Measurements from ENCODE around the gene MT1M.

The MT1M gene

DNA sequence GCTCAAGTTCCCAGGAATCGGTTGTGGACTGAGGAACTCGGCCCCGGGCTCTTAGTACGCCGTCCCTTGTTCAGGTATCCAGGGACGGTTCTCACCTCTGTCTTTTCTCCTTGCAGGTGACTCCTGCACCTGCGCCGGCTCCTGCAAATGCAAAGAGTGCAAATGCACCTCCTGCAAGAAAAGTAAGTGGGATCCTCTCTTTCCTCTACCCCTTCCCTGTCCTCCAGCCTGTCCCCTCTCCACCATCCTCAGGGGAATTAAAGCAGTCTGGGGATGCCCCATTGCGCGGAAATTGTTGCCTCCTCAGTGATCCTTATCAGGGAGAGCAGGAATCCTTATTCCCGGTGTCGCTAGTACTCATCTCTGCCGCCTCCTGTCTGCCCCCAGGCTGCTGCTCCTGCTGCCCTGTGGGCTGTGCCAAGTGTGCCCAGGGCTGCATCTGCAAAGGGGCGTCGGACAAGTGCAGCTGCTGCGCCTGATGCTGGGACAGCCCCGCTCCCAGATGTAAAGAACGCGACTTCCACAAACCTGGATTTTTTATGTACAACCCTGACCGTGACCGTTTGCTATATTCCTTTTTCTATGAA, 23.5 kb upstream of the MT1M start:
- TF ChIP-seq, protein P1, sequence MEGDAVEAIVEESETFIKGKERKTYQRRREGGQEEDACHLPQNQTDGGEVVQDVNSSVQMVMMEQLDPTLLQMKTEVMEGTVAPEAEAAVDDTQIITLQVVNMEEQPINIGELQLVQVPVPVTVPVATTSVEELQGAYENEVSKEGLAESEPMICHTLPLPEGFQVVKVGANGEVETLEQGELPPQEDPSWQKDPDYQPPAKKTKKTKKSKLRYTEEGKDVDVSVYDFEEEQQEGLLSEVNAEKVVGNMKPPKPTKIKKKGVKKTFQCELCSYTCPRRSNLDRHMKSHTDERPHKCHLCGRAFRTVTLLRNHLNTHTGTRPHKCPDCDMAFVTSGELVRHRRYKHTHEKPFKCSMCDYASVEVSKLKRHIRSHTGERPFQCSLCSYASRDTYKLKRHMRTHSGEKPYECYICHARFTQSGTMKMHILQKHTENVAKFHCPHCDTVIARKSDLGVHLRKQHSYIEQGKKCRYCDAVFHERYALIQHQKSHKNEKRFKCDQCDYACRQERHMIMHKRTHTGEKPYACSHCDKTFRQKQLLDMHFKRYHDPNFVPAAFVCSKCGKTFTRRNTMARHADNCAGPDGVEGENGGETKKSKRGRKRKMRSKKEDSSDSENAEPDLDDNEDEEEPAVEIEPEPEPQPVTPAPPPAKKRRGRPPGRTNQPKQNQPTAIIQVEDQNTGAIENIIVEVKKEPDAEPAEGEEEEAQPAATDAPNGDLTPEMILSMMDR (IDR thresholded peaks at IDR 0.05; ENCODE audit: borderline replicate concordance, insufficient read depth, low read depth, low read length), result no peak
- peak overlapping the region; percentile 17 for H3K4me3 ChIP-seq (ENCODE audit: low read depth, low read length)

DNA sequence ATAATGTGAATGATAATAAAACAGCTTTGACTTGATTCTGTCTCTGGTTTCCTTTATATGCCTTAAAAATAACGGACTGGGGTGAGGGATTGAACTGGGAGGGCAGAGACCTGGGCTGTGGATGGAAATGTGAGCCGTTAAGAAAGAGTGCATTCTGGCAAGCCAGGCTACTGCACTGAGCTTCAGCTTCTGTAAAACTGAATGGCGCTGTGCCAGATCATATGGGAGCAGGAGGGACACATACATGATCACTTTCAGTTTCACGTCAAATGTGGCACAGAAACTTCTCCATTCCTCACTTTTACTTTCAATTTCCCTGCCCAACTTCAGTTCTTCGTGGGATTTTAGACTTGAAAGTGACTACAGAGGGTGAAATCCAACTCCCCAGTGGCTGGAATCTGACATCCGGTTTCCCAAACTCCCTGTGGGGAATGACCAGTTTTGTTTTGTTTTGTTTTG, 23.0 kb upstream of the MT1M start:
- H3K4me3 ChIP-seq (ENCODE audit: low read depth, low read length), result no peak overlapping the region
- TF ChIP-seq, protein P1 (IDR thresholded peaks at IDR 0.05; ENCODE audit: borderline replicate concordance, insufficient read depth, low read depth, low read length), result no peak

DNA sequence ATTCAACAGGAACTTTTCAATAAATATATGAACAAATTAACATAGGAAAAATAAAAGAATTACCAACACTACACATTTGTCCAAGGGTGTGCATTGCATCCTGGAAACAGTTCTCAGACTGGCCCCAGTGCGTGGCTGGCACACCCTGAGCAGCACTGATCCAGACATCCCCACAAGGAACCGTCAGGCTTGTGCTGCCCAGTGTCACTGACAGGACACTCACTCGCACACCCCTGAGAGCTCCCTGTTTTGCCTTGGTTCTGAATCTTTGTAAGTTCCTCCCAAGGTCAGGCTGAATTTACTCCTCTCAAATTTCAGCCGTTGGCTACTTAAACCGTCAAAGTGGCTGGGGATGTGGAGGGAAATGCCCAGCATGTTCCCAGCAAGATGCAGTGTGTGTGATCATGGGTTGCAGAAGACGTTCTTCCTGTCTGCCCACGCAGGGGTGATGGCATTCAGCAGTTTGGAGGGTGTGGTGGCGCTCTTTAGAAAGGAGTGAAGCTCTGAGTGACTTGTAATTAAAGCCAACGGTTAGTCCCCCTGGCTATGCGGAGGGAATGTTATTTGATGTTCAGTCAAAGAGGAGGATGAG, 22.3 kb upstream of the MT1M start:
- H3K4me3 ChIP-seq (ENCODE audit: low read depth, low read length), result no peak overlapping the region
- TF ChIP-seq, protein P1 (IDR thresholded peaks at IDR 0.05; ENCODE audit: borderline replicate concordance, insufficient read depth, low read depth, low read length), result no peak

DNA sequence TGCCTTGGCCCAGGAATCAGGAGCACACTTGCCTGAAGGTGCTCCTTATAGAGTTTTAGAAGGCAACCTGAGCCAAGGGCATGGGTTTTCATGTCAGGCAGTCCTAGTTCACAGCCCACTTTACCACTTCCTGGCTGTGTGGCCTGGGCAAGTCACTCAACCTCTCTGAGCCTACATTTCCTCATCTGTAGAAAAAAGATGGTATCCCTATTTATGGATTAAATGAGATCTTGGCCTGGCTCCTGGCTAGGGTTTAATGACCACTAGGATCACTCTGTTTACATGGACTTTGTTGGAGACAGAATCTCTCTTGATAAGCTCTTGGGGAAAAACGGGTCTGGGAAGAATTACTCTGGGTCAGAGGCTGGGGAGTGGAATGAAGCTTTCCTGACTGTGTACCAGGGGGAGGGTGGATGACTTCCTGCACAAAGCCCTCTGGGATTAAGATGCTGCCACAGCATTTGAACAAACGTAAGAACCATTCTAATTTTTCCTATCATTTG, 21.8 kb upstream of the MT1M start:
- TF ChIP-seq, protein P1 (IDR thresholded peaks at IDR 0.05; ENCODE audit: borderline replicate concordance, insufficient read depth, low read depth, low read length), result no peak
- H3K4me3 ChIP-seq (ENCODE audit: low read depth, low read length), result no peak overlapping the region

DNA sequence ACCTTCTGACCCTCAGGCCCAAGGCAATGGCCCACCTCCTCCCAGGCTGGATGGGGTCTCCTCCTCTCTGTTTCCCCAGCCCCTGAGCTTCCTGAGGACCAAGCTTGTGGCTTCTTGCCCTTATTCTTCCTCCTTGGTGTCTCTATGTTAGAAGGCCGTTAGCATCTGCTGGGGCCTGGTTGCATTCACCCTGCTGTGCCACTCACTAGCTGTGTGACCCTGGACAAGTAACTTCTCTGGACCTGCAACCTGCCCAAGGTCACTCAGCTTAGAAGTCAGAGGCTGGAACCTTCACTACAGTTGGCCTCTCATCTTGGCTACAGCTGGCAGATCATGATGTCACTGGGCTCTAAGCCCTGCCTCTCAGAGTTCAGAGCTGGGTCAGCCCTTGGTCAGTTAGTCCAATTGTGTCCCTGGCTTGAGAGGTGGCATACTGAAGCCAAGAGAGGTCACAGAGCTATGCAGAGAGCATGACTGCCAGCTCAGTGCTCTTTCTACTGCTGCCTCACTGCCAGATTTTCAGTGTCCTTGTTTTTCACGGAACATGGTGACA, 21.1 kb upstream of the MT1M start:
- TF ChIP-seq, protein P1 (IDR thresholded peaks at IDR 0.05; ENCODE audit: borderline replicate concordance, insufficient read depth, low read depth, low read length), result no peak
- no peak overlapping the region for H3K4me3 ChIP-seq (ENCODE audit: low read depth, low read length)

DNA sequence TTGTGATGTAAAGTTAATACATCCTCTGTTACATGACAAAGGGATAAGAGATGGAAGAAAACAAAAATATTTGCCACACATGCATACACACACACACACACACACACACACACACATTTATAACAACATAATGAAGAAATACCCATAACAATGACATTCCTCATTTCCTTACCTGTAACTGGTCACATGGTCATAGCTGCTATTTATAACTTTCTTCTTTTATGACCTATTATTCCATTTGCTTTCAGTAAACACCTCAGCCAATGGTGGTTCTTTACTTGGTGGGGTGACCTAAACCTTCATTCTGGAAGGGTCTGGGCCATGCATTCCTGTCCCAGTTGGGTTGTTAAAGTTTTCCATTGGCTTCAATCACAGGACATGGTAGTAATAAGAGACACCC, 18.8 kb upstream of the MT1M start:
- TF ChIP-seq, protein P1 (IDR thresholded peaks at IDR 0.05; ENCODE audit: borderline replicate concordance, insufficient read depth, low read depth, low read length), result no peak
- H3K4me3 ChIP-seq (ENCODE audit: low read depth, low read length), result no peak overlapping the region

DNA sequence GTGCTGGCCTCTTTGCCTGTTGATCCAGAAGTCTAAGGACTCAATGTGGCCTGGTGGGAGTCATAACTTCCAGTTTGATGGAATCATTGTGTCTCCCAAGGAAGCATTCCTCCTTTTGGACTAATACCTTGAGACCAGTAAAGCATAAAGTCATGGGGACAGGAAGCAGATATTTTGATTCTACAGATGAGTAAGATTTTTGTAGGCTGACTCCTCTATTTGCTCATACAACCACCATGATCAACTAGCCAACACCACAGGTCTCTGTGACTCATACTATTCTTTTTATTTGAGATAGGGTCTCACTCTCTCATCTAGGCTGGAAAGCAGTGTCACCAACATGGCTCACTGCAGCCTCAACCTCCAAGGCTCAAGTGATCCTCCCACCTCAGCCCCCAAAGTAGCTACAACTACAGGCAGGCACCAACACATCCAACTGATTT, 17.9 kb upstream of the MT1M start:
- TF ChIP-seq, protein P1 (IDR thresholded peaks at IDR 0.05; ENCODE audit: borderline replicate concordance, insufficient read depth, low read depth, low read length), result no peak
- H3K4me3 ChIP-seq (ENCODE audit: low read depth, low read length), result no peak overlapping the region

Measured in GM12875 (cell line).